Fibroblast of lung (primary cell): Measurements from ENCODE around the gene TMPRSS9. TPM values are rescaled to one million over a fixed set of nuclear protein-coding genes. Genes with fewer than 3 reads are reported as not detected.

Experiments used
- DNase-seq, 2 donors: peaks; one replicate each; pipeline versions ENCODE4 v3.0.0 to v3.0.0-alpha.2; 2010; ENCODE audit warnings: low read depth in 2 of 2
- H2AFZ ChIP-seq: 2 replicates; pipeline ENCODE4 v1.5.1; 2012; ENCODE audit warnings: low read length, control low read depth, inconsistent platforms
- H3K27ac ChIP-seq: 2 replicates; pipeline ENCODE4 v1.5.1; 2011; ENCODE audit warnings: low read length, control low read depth; ENCODE audit not compliant: insufficient read depth
- H3K27me3 ChIP-seq: 2 replicates; pipeline ENCODE4 v1.5.1; 2011; ENCODE audit warnings: mild to moderate bottlenecking, low read length; ENCODE audit not compliant: control insufficient read depth, insufficient read depth
- H3K36me3 ChIP-seq: 2 replicates; pipeline ENCODE4 v1.5.1; 2011; ENCODE audit warnings: low read length; ENCODE audit not compliant: control insufficient read depth, insufficient read depth
- H3K4me1 ChIP-seq: 2 replicates; pipeline ENCODE4 v1.5.1; 2011; ENCODE audit warnings: low read length; ENCODE audit not compliant: control insufficient read depth, insufficient read depth; ENCODE audit errors: extremely low read depth
- H3K4me2 ChIP-seq: 2 replicates; pipeline ENCODE4 v1.5.1; 2011; ENCODE audit warnings: low read length, control low read depth; ENCODE audit not compliant: insufficient read depth; ENCODE audit errors: extremely low read depth
- H3K4me3 ChIP-seq, 4 experiments: fragments of 200-600 bp in 1 of 4; sonication (generic) in 1 of 4; replicated peaks in 1 of 4; 2 replicates each; pipeline ENCODE4 v1.5.1; 2011 to 2016; ENCODE audit warnings: low read length in 4 of 4, low read depth in 3 of 4, mild to moderate bottlenecking in 3 of 4, control low read depth in 2 of 4, inconsistent platforms in 1 of 4, mixed read lengths in 1 of 4; ENCODE audit not compliant: insufficient read depth in 1 of 4; ENCODE audit errors: control extremely low read depth in 1 of 4
- H3K79me2 ChIP-seq: 2 replicates; pipeline ENCODE4 v1.5.1; 2012; ENCODE audit warnings: mild to moderate bottlenecking, low read length, inconsistent platforms; ENCODE audit not compliant: control insufficient read depth, insufficient read depth
- H3K9ac ChIP-seq: 2 replicates; pipeline ENCODE4 v1.5.1; 2011; ENCODE audit warnings: mild to moderate bottlenecking, low read length, control low read depth; ENCODE audit not compliant: insufficient read depth
- H3K9me3 ChIP-seq: 2 replicates; pipeline ENCODE4 v1.5.1; 2012; ENCODE audit warnings: low read depth, low read length; ENCODE audit not compliant: control insufficient read depth, insufficient read depth
- H4K20me1 ChIP-seq: 2 replicates; pipeline ENCODE4 v1.5.1; 2011; ENCODE audit warnings: low read length; ENCODE audit not compliant: control insufficient read depth, insufficient read depth; ENCODE audit errors: extremely low read depth
- EZH2 ChIP-seq: IDR thresholded peaks from 2 replicates; pipeline ENCODE4 v1.5.1; 2012; ENCODE audit warnings: low read length, control low read depth, mild to moderate bottlenecking; ENCODE audit errors: missing control alignments
- polyA plus RNA-seq, 2 donors: library from polyadenylated mRNA; depleted of rRNA in 1 of 2; stranded (reverse) in 1 of 2; unstranded in 1 of 2; fragments of >200 nt; gene quantifications; 2 replicates each; pipeline ENCODE4 v1.2.1, GENCODE V29; 2011 to 2012; ENCODE audit warnings: missing spikeins in 1 of 2
- total RNA-seq: library from RNA; depleted of rRNA; stranded (reverse); fragments of >200 nt; gene quantifications from 2 replicates; pipeline ENCODE4 v1.2.1, GENCODE V29; 2014
- TF ChIP-seq, protein P1 (sequence below), 2 donors: IDR thresholded peaks in 1 of 2; conservative IDR thresholded peaks in 1 of 2; 1 replicate in 1 of 2; 2 replicates in 1 of 2; pipeline ENCODE4 v1.5.1; 2011 to 2012; ENCODE audit warnings: low read length in 2 of 2, control low read depth in 1 of 2, inconsistent platforms in 1 of 2, low read depth in 1 of 2, mild to moderate bottlenecking in 1 of 2

The TMPRSS9 gene
- total and polyA plus RNA-seq, 2 donors (not counting 1 experiment from before 2014, with no cell fraction given), result not detected

DNA sequence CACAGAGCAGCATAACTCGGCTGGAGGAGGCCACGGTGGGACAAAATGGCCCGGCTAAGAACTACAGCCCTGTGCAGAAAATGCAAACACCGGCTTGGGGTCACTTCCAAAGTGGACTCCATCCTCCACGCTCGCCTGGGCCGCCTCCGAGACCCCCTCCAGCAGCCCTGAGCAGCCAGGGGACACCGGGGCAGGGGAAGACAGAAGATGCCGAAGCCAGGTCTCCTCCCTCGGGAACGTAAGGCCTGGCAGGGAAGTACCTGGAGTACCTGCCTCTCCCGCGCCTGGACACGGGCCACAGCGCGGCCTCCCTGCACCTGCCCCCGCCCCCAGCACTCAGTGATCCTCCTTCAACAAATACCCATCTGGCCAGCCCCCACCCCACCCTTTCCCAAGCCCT, 91.7 kb downstream of the TMPRSS9 start:
- H3K9me3 ChIP-seq, result no peaks in the 10 kb centered on the region
- no peak overlapping the region for H3K4me2 ChIP-seq
- no peak overlapping the region for H2AFZ ChIP-seq
- H3K4me3 ChIP-seq, result no peak overlapping the region
- H3K27ac ChIP-seq, result no peak overlapping the region
- H3K9ac ChIP-seq, result no peak overlapping the region
- TF ChIP-seq, protein P1, sequence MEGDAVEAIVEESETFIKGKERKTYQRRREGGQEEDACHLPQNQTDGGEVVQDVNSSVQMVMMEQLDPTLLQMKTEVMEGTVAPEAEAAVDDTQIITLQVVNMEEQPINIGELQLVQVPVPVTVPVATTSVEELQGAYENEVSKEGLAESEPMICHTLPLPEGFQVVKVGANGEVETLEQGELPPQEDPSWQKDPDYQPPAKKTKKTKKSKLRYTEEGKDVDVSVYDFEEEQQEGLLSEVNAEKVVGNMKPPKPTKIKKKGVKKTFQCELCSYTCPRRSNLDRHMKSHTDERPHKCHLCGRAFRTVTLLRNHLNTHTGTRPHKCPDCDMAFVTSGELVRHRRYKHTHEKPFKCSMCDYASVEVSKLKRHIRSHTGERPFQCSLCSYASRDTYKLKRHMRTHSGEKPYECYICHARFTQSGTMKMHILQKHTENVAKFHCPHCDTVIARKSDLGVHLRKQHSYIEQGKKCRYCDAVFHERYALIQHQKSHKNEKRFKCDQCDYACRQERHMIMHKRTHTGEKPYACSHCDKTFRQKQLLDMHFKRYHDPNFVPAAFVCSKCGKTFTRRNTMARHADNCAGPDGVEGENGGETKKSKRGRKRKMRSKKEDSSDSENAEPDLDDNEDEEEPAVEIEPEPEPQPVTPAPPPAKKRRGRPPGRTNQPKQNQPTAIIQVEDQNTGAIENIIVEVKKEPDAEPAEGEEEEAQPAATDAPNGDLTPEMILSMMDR (conservative IDR thresholded peaks at IDR 0.05 in 1 of 2, IDR thresholded peaks at IDR 0.05 in 1 of 2; ENCODE audit: low read depth in 1 of 2, low read length in 2 of 2), result no peak
- TF ChIP-seq EZH2, result no peak
- no peaks in the 10 kb centered on the region for H4K20me1 ChIP-seq
- H3K4me1 ChIP-seq, result no peaks in the 10 kb centered on the region
- DNase-seq, result no peak
- H3K27me3 ChIP-seq, result no peaks in the 10 kb centered on the region
- H3K36me3 ChIP-seq, result no peaks in the 10 kb centered on the region
- H3K79me2 ChIP-seq, result peaks cover 90% of the 10 kb centered on the region

DNA sequence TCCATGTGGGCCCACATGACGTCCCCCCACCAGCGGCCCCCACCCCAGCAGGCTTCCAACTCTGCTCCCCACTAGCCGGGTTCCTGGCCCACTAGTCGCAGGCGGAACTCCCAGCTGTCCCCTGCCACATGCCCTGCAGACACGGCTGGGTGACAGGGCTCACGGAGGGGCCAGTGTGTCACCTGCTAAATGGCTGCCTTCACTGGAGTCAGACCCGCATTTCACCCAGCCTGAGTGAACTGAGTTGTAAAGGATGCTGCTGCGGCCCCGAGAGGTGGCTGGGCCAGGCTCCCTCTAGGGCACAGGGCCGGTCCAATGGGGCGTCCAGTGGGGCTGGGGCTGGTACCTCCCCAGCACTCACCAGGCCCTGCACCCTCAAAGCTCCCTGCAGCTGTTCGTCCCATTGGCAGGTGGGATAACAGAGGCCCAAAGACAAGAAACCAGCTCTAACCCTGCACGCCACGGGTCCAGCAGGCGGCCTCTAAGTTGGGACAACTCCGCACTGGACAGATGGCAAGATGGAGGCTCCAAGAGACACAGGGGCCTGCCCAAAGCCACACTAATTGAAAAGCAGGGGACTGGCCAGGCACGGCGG, 93.5 kb downstream of the TMPRSS9 start:
- no peak for DNase-seq
- no peak overlapping the region for H3K9ac ChIP-seq
- H3K27me3 ChIP-seq, result no peaks in the 10 kb centered on the region
- no peak overlapping the region for H3K27ac ChIP-seq
- peaks cover 76% of the 10 kb centered on the region for H3K79me2 ChIP-seq
- H3K9me3 ChIP-seq, result no peaks in the 10 kb centered on the region
- H3K4me1 ChIP-seq, result peaks cover 2% of the 10 kb centered on the region
- no peaks in the 10 kb centered on the region for H3K36me3 ChIP-seq
- TF ChIP-seq EZH2, result no peak
- TF ChIP-seq, protein P1 (conservative IDR thresholded peaks at IDR 0.05 in 1 of 2, IDR thresholded peaks at IDR 0.05 in 1 of 2; ENCODE audit: low read depth in 1 of 2, low read length in 2 of 2), result no peak
- no peak overlapping the region for H3K4me2 ChIP-seq
- H3K4me3 ChIP-seq, result no peak overlapping the region
- H2AFZ ChIP-seq, result no peak overlapping the region
- no peaks in the 10 kb centered on the region for H4K20me1 ChIP-seq

DNA sequence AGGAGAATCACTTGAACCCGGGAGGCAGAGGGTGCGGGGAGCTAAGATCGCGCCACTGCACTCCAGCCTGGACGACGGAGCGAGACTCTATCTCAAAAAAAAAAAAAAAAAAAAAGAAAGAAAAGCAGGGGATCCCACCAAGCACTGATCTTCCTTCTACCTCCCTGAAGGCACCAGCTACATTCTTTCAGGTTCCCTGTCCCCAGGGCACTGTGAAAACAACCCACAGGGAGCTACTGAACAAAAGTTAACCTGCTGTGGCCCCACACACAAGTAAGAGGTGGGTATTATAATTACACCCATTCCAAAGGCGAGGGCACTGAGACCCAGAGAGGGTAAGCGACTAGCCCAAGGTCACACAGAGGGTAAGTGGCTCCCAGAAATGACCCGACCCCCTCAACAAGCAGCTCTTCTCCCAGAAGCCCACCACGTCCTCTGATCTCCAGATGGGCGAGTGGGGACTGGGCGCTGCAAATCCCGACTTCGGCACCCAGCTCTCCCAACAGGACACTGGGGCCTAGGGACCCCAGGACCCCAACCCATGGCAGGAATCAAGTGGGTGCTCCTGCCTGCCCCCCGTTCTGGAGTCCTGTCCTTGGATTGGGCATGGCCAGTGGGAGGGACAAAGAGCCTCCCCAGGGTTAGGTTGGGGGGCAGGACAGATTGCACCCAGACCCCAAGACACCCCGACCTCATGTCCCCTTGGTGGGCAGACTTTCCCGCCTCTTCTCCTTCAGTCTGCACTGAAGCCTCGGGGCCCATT, 94.3 kb downstream of the TMPRSS9 start:
- Histone ChIP-seq H3K27ac (no peak overlapping the region), H3K9me3 (no peaks in the 10 kb centered on the region), H2AFZ (no peak overlapping the region), H3K79me2 (peaks cover 68% of the 10 kb centered on the region), H3K36me3 (no peaks in the 10 kb centered on the region), H3K9ac (no peak overlapping the region), H3K4me3 (peak overlapping the region in 1 of 4 experiments; percentile 87), H3K4me2 (no peak overlapping the region), H4K20me1 (no peaks in the 10 kb centered on the region), H3K4me1 (peaks cover 2% of the 10 kb centered on the region), H3K27me3 (no peaks in the 10 kb centered on the region)
- DNase-seq, result no peak
- TF ChIP-seq, protein P1 (conservative IDR thresholded peaks at IDR 0.05 in 1 of 2, IDR thresholded peaks at IDR 0.05 in 1 of 2; ENCODE audit: low read depth in 1 of 2, low read length in 2 of 2), result no peak
- TF ChIP-seq EZH2, result no peak
